ENCODE results near the gene ZRSR2. TPM values are rescaled to one million over a fixed set of nuclear protein-coding genes. Genes with fewer than 3 reads are reported as not detected.
"Not testable (repeated sequence)": the region's sequence is repeated elsewhere in the genome, so short reads cannot be mapped to it uniquely, and the experiment has no call there.

Gene ZRSR2
- total and polyA plus RNA-seq, 4 donors = 5.3 to 18.6 (median 14.5) TPM

DNA sequence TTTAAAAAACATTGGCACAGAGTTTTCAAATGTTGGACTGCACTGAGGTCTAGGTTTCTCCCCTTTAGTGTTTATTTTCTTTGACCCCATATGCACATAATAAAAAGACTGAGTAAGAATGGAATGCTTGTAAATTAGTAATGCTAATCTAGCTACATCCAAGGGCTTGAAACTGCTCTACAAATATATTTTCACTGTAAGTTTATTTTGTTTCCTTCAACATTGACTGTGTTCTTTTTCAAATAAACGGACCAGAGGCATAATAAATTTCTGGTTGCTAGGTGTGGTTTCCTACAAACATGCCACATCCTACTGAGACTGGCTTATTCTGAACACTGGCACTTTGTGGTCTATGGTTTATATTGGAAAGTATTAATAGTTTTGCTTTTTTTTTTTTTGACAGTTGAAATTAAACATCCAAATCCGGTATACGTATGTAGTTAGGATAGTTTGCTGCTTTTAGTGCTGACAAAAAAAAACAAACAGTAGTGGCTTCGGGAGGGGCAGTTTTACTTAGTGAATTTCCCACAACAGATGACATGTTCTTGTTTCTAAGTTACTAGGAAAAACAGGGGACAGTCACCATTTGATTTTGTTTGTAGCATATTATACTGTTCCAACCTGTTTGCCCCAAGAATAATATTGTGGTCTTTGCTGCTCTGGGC is 39.0 kb upstream of the ZRSR2 start:
- peaks cover 5% of the 10 kb centered on the region for H3K4me1 ChIP-seq (ENCODE audit: control insufficient read depth, insufficient read depth, low read length)
- 70% methylated on average over 2 of the region's 4 CpGs for WGBS (ENCODE audit: insufficient coverage)
- H3K27ac ChIP-seq (ENCODE audit: low read depth, low read length) = peak overlapping the region; percentile 42
- H3K27me3 ChIP-seq (ENCODE audit: control insufficient read depth, insufficient read depth, low read length) = peaks cover 17% of the 10 kb centered on the region
- peak in 1 of 6 donors; percentile 18 for DNase-seq (ENCODE audit: low read depth in 4 of 6, low spot score in 6 of 6)
- H3K4me3 ChIP-seq (ENCODE audit: low read depth, low read length) = no peak overlapping the region
- no peaks in the 10 kb centered on the region for H3K36me3 ChIP-seq (ENCODE audit: control insufficient read depth, insufficient read depth, low read length)
- no peaks in the 10 kb centered on the region for H3K9me3 ChIP-seq (ENCODE audit: control insufficient read depth, insufficient read depth, low read length)

GRCh38 chrX:15755091-15755490 is 35.2 kb upstream of the ZRSR2 start:
- Histone ChIP-seq H3K27me3 (ENCODE audit: control insufficient read depth, insufficient read depth, low read length) (peaks cover 4% of the 10 kb centered on the region), H3K36me3 (ENCODE audit: control insufficient read depth, insufficient read depth, low read length) (no peaks in the 10 kb centered on the region), H3K4me3 (ENCODE audit: low read depth, low read length) (no peak overlapping the region), H3K4me1 (ENCODE audit: control insufficient read depth, insufficient read depth, low read length) (no peaks in the 10 kb centered on the region), H3K27ac (ENCODE audit: low read depth, low read length) (no peak overlapping the region), H3K9me3 (ENCODE audit: control insufficient read depth, insufficient read depth, low read length) (no peaks in the 10 kb centered on the region)
- peak in 1 of 6 donors; percentile 8 for DNase-seq (ENCODE audit: low read depth in 4 of 6, low spot score in 6 of 6)
- WGBS (ENCODE audit: insufficient coverage) = 100% methylated on average over 1 of the region's 2 CpGs

GRCh38 chrX:15758140-15758539 is 32.1 kb upstream of the ZRSR2 start:
- WGBS (ENCODE audit: insufficient coverage) = no CpG with 5 or more reads among the region's 4 CpGs
- Histone ChIP-seq H3K4me3 (ENCODE audit: low read depth, low read length) (no peak overlapping the region), H3K4me1 (ENCODE audit: control insufficient read depth, insufficient read depth, low read length) (no peaks in the 10 kb centered on the region), H3K27ac (ENCODE audit: low read depth, low read length) (no peak overlapping the region), H3K36me3 (ENCODE audit: control insufficient read depth, insufficient read depth, low read length) (no peaks in the 10 kb centered on the region), H3K27me3 (ENCODE audit: control insufficient read depth, insufficient read depth, low read length) (peaks cover 10% of the 10 kb centered on the region), H3K9me3 (ENCODE audit: control insufficient read depth, insufficient read depth, low read length) (no peaks in the 10 kb centered on the region)
- DNase-seq (ENCODE audit: low read depth in 4 of 6, low spot score in 6 of 6) = no peak

GRCh38 chrX:15759886-15760285 is 30.4 kb upstream of the ZRSR2 start:
- not testable (repeated sequence) for H3K9me3 ChIP-seq (ENCODE audit: control insufficient read depth, insufficient read depth, low read length); H3K27me3 ChIP-seq (ENCODE audit: control insufficient read depth, insufficient read depth, low read length); H3K4me1 ChIP-seq (ENCODE audit: control insufficient read depth, insufficient read depth, low read length); H3K4me3 ChIP-seq (ENCODE audit: low read depth, low read length); DNase-seq (ENCODE audit: low read depth in 4 of 6, low spot score in 6 of 6); H3K27ac ChIP-seq (ENCODE audit: low read depth, low read length); H3K36me3 ChIP-seq (ENCODE audit: control insufficient read depth, insufficient read depth, low read length)
- no CpG with 5 or more reads among the region's 6 CpGs for WGBS (ENCODE audit: insufficient coverage)

DNA sequence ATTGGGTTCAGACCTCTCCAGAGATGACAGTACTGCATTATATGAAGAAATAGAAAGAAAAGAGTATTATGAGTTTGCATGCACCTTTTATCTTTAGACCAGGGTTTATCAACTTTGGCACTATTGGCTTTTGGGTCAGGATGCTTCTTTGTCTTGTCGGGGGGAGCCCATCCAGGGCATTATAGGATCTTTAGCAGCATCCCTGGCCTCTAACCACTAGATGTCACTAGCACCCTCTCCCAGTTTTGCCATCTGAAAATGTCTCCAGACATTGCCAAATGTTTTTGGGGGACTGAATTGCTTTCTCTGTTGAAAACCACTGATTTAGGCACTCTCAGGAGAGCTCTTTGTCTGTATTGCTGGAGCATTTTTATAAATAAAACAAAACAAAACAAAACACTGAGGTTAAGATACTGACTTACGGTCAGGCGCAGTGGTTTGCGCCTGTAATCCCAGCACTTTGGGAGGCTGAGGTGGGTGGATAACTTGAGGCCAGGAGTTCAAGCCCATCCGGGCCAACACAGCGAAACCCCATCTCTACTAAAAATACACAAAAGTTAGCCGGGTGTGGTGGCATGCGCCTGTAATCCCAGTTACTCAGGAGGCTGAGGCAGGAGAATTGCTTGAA is 28.6 kb upstream of the ZRSR2 start:
- Histone ChIP-seq H3K4me1 (ENCODE audit: control insufficient read depth, insufficient read depth, low read length) (no peaks in the 10 kb centered on the region), H3K36me3 (ENCODE audit: control insufficient read depth, insufficient read depth, low read length) (no peaks in the 10 kb centered on the region), H3K9me3 (ENCODE audit: control insufficient read depth, insufficient read depth, low read length) (no peaks in the 10 kb centered on the region), H3K27ac (ENCODE audit: low read depth, low read length) (no peak overlapping the region), H3K4me3 (ENCODE audit: low read depth, low read length) (no peak overlapping the region), H3K27me3 (ENCODE audit: control insufficient read depth, insufficient read depth, low read length) (peaks cover 6% of the 10 kb centered on the region)
- peak in 2 of 6 donors; percentile 65 to 68 for DNase-seq (ENCODE audit: low read depth in 4 of 6, low spot score in 6 of 6)
- WGBS (ENCODE audit: insufficient coverage) = no CpG with 5 or more reads among the region's 8 CpGs

DNA sequence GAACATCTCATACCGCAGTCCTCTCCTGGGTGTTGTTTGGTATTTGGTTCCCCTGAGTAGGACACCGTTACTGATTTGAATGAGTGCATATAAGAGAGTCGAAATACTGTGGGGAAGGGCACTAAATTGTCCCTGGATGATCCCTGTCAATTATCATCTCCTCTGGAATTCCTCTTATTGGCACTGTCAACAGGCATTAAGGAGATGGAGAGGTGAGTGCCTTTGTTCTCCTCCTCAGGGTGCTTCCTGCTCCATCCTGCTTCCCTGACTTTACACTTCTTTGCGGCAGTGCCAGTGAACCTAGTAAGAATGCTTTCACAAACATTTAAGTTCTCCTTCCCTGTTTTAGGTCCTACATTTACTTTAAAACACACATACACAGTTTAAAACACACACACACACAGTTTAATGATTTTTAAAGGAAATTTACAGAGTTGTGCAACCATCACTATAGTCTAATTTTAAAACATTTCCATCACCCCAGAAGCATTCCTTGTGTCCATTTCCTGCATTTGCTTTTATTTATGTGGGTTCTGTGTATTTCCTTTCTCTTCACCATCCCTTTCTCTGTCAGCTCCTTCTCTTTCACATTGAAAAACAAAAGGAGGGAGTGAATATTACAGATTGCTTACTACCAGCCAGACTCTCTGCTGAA is 20.9 kb upstream of the ZRSR2 start:
- no peaks in the 10 kb centered on the region for H3K9me3 ChIP-seq (ENCODE audit: control insufficient read depth, insufficient read depth, low read length)
- peaks cover under 1% of the 10 kb centered on the region for H3K36me3 ChIP-seq (ENCODE audit: control insufficient read depth, insufficient read depth, low read length)
- H3K27me3 ChIP-seq (ENCODE audit: control insufficient read depth, insufficient read depth, low read length) = peaks cover 2% of the 10 kb centered on the region
- WGBS (ENCODE audit: insufficient coverage) = 33% methylated on average over 1 of the region's 4 CpGs
- H3K4me1 ChIP-seq (ENCODE audit: control insufficient read depth, insufficient read depth, low read length) = no peaks in the 10 kb centered on the region
- DNase-seq (ENCODE audit: low read depth in 4 of 6, low spot score in 6 of 6) = no peak
- no peak overlapping the region for H3K27ac ChIP-seq (ENCODE audit: low read depth, low read length)
- no peak overlapping the region for H3K4me3 ChIP-seq (ENCODE audit: low read depth, low read length)

GRCh38 chrX:15781961-15782699 is 8.2 kb upstream of the ZRSR2 start:
- no peak overlapping the region for H3K27ac ChIP-seq (ENCODE audit: low read depth, low read length)
- H3K36me3 ChIP-seq (ENCODE audit: control insufficient read depth, insufficient read depth, low read length) = peaks cover 3% of the 10 kb centered on the region
- no peaks in the 10 kb centered on the region for H3K4me1 ChIP-seq (ENCODE audit: control insufficient read depth, insufficient read depth, low read length)
- DNase-seq (ENCODE audit: low read depth in 4 of 6, low spot score in 6 of 6) = no peak
- H3K9me3 ChIP-seq (ENCODE audit: control insufficient read depth, insufficient read depth, low read length) = no peaks in the 10 kb centered on the region
- no peak overlapping the region for H3K4me3 ChIP-seq (ENCODE audit: low read depth, low read length)
- H3K27me3 ChIP-seq (ENCODE audit: control insufficient read depth, insufficient read depth, low read length) = peaks cover 5% of the 10 kb centered on the region
- 100% methylated on average over 2 of the region's 13 CpGs for whole genome bisulfite sequencing (ENCODE audit: insufficient coverage)

DNA sequence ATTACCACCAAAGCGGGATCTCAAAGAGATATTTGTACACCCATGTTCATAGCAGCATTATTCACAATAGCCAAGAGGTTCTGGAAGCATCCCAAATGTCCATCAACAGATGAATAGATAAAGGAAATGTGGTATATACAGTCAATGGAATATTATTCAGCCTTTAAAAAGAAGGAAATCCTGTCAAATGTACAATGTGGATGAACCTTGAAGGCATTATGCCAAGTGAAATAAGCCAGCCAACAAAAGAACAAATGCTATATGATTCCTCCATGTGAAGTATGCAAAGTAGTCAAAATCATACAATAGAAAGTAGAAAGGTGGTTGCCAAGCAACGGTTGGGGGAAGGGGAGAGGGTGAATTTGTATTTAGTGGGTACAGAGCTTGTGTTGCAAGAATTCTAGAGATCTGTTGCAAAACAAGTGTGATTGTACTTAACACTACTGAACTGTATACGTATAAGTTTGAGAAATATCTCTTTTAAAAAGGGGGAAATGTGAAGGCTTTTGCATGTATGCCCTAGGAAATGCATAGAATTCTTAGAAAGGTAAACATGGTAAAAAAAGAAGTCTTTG is 5.0 kb upstream of the ZRSR2 start:
- Histone ChIP-seq H3K9me3 (ENCODE audit: control insufficient read depth, insufficient read depth, low read length) (no peaks in the 10 kb centered on the region), H3K4me3 (ENCODE audit: low read depth, low read length) (no peak overlapping the region), H3K36me3 (ENCODE audit: control insufficient read depth, insufficient read depth, low read length) (peaks cover 3% of the 10 kb centered on the region), H3K27ac (ENCODE audit: low read depth, low read length) (no peak overlapping the region), H3K27me3 (ENCODE audit: control insufficient read depth, insufficient read depth, low read length) (peaks cover 7% of the 10 kb centered on the region), H3K4me1 (ENCODE audit: control insufficient read depth, insufficient read depth, low read length) (peaks cover 5% of the 10 kb centered on the region)
- no peak for DNase-seq (ENCODE audit: low read depth in 4 of 6, low spot score in 6 of 6)
- 100% methylated on average over 1 of the region's 3 CpGs for whole genome bisulfite sequencing (ENCODE audit: insufficient coverage)

- H3K4me3 ChIP-seq (ENCODE audit: low read depth, low read length) = no peak overlapping the region
- H3K4me1 ChIP-seq (ENCODE audit: control insufficient read depth, insufficient read depth, low read length) = peaks cover 13% of the 10 kb centered on the region
- H3K36me3 ChIP-seq (ENCODE audit: control insufficient read depth, insufficient read depth, low read length) = no peaks in the 10 kb centered on the region
- peaks cover 7% of the 10 kb centered on the region for H3K27me3 ChIP-seq (ENCODE audit: control insufficient read depth, insufficient read depth, low read length)
- no peaks in the 10 kb centered on the region for H3K9me3 ChIP-seq (ENCODE audit: control insufficient read depth, insufficient read depth, low read length)
- no peak overlapping the region for H3K27ac ChIP-seq (ENCODE audit: low read depth, low read length)
- DNase-seq (ENCODE audit: low read depth in 4 of 6, low spot score in 6 of 6) = no peak
- 41% methylated on average over 2 of the region's 3 CpGs for WGBS (ENCODE audit: insufficient coverage)
These were observed 3.4 kb upstream of the ZRSR2 start for GRCh38 chrX:15786915-15787314.

All from spinal cord (tissue), 10 donors.